Keratinocyte (primary cell): Measurements from ENCODE around the gene MT2A.

ENCODE experiments used
- EZH2 ChIP-seq: IDR thresholded peaks from one replicate; pipeline ENCODE4 v1.6.1; 2012; ENCODE audit warnings: inconsistent platforms, mild to moderate bottlenecking, low read length, moderate library complexity
- TF ChIP-seq, protein P1 (sequence below), 3 experiments: IDR thresholded peaks in 1 of 3; conservative IDR thresholded peaks in 1 of 3; optimal IDR thresholded peaks in 1 of 3; 2 replicates in 2 of 3; 3 replicates in 1 of 3; pipeline versions ENCODE3 to v1.5.1; 2011; ENCODE audit warnings: low read length in 3 of 3, mild to moderate bottlenecking in 3 of 3, moderate library complexity in 2 of 3, control low read depth in 1 of 3, inconsistent platforms in 1 of 3; ENCODE audit not compliant: insufficient read depth in 2 of 3; ENCODE audit errors: extremely low read depth in 1 of 3

DNA sequence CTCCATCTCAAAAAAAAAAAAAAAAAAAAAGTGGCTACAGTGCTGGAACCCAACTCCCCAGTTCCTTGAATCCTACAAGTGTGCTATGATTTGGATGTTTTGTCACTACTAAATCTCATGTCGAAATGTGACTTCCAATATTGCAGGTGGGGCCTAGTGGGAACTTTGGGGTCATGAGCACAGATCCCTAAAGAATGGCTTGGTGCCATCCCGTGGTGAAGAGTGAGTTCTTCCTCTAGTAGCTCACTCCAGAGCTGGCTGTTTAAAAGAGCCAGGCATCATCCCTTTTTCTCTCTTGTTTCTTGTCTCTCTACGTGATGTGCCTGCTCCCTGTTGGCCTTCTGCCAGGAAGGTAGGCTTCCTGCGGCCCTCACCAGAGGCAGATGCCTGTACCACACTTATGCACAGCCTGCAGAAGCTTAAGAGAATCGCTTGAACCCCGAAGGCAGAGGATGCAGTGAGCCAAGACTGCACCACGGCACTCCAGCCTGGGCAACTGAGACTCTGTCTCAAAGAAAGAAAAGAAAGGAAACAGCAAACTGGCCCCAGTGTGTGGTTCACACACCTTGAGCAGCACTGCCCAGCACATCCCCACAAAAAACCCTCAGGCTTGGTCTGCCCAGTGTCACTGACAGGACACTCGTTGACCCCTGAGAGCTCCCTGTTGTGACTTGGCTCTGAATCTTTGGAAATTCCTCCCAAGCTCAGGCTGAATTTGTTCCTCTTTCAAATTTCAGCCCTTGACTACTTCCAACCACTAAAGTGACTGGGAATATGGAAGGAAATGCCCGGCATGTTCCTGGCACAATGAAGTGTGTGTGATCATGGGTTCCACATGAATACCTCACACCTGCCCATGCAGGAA lies 20.3 kb downstream of the MT2A start:
- TF ChIP-seq, protein P1, sequence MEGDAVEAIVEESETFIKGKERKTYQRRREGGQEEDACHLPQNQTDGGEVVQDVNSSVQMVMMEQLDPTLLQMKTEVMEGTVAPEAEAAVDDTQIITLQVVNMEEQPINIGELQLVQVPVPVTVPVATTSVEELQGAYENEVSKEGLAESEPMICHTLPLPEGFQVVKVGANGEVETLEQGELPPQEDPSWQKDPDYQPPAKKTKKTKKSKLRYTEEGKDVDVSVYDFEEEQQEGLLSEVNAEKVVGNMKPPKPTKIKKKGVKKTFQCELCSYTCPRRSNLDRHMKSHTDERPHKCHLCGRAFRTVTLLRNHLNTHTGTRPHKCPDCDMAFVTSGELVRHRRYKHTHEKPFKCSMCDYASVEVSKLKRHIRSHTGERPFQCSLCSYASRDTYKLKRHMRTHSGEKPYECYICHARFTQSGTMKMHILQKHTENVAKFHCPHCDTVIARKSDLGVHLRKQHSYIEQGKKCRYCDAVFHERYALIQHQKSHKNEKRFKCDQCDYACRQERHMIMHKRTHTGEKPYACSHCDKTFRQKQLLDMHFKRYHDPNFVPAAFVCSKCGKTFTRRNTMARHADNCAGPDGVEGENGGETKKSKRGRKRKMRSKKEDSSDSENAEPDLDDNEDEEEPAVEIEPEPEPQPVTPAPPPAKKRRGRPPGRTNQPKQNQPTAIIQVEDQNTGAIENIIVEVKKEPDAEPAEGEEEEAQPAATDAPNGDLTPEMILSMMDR (optimal IDR thresholded peaks at IDR 0.05 in 1 of 3, IDR thresholded peaks at IDR 0.05 in 1 of 3, conservative IDR thresholded peaks at IDR 0.05 in 1 of 3; ENCODE audit: extremely low read depth in 1 of 3, insufficient read depth in 2 of 3, low read length in 3 of 3) = no peak
- no peak for TF ChIP-seq EZH2
